Small intestine (tissue), 7 donors: ENCODE results near the gene TIPARP. TPM values are rescaled to one million over a fixed set of nuclear protein-coding genes. Genes with fewer than 3 reads are reported as not detected.

Experiments used
- DNase-seq, 2 donors: peaks; one replicate each; pipeline versions ENCODE4 v3.0.0 to v3.0.0-alpha.2; 2013
- FAIRE-seq: peaks from 2 replicates; lab custom pipeline; 2012; peaks lifted over from hg19 to GRCh38; lab: Jason Lieb, UNC
- H3K27ac ChIP-seq, 3 donors: one replicate each; pipeline ENCODE4 v1.5.1; 2013; ENCODE audit warnings: low read length in 2 of 3, mild to moderate bottlenecking in 2 of 3, control low read depth in 1 of 3, inconsistent platforms in 1 of 3, low read depth in 1 of 3, moderate library complexity in 1 of 3
- H3K27me3 ChIP-seq, 3 donors: one replicate each; pipeline ENCODE4 v1.6.1; 2013; ENCODE audit warnings: low read length in 3 of 3, inconsistent platforms in 1 of 3; ENCODE audit not compliant: control insufficient read depth in 3 of 3, insufficient read depth in 3 of 3
- H3K36me3 ChIP-seq, 3 donors: one replicate each; pipeline ENCODE4 v1.6.1; 2013; ENCODE audit warnings: low read length in 3 of 3, inconsistent platforms in 1 of 3, low read depth in 1 of 3, mild to moderate bottlenecking in 1 of 3, moderate library complexity in 1 of 3; ENCODE audit not compliant: control insufficient read depth in 3 of 3, insufficient read depth in 2 of 3
- H3K4me1 ChIP-seq, 3 donors: one replicate each; pipeline ENCODE4 v1.6.1; 2013; ENCODE audit warnings: low read length in 2 of 3, inconsistent platforms in 1 of 3, low read depth in 1 of 3, mild to moderate bottlenecking in 1 of 3, moderate library complexity in 1 of 3; ENCODE audit not compliant: control insufficient read depth in 3 of 3, insufficient read depth in 2 of 3
- H3K4me3 ChIP-seq, 3 donors: one replicate each; pipeline ENCODE4 v1.5.1; 2013; ENCODE audit warnings: low read length in 3 of 3, control low read depth in 1 of 3, inconsistent platforms in 1 of 3, low read depth in 1 of 3, mild to moderate bottlenecking in 1 of 3, moderate library complexity in 1 of 3
- H3K9me3 ChIP-seq, 2 donors: one replicate each; pipeline ENCODE4 v1.6.1; 2013; ENCODE audit warnings: low read depth in 1 of 2, low read length in 1 of 2; ENCODE audit not compliant: control insufficient read depth in 2 of 2, insufficient read depth in 1 of 2
- WGBS, 3 donors: extraction: QIAGEN DNeasy Blood & Tissue Kit; methylation state at CpG; one replicate each; pipeline ENCODE4 v1.1.7; 2013; 5-methylcytosine and 5-hydroxymethylcytosine counted together
- polyA plus RNA-seq, 4 donors: library from polyadenylated mRNA; stranded (reverse) in 3 of 4; unstranded in 1 of 4; fragments of 200-250 nt in 3 of 4; fragments of 120-200 nt in 1 of 4; gene quantifications; one replicate each; pipeline versions ENCODE4 v1.2.1 to v1.2.3, GENCODE V29; 2013
- donor health status: healthy with polysubstance abuse.
- donor health status: control.
- donor health status: control.
- donor health status: Bipolar disorder and iron deficiency.
- donor health status: healthy.

Gene TIPARP
- polyA plus RNA-seq, 4 donors, result 8.5 to 18.3 (median 15.7) TPM

DNA sequence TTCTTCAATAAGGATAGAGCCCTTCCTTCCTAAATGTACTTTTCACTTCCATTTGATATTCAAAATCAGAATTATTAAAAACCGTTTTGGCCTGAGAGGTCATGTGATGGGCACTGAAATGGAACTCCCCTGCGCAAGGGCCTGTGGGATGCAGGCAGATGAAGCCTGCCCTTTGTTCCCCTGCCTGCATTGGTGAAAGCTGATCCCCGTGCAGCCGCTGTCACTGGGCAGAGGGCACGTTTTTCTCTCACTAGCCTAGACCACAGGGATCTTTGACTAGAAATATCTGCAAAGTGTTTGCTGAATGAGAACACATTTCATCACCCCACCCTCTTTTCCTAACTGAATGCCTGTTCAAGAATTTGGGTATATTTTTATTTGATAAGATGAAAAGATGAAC is 74.9 kb downstream of the TIPARP start:
- Histone ChIP-seq H3K27me3 (peaks cover 0 to 2% (median 0%) of the 10 kb centered on the region in 3 donors), H3K36me3 (no peaks in the 10 kb centered on the region), H3K9me3 (peaks cover 0 to 3% of the 10 kb centered on the region in 2 donors), H3K4me3 (no peak overlapping the region), H3K27ac (no peak overlapping the region), H3K4me1 (peaks cover 0 to 9% (median 0%) of the 10 kb centered on the region in 3 donors)
- peak; percentile 17 to 59 for DNase-seq
- no peak for FAIRE-seq
- WGBS, 3 donors, result 21 to 58% (median 43%) methylated on average over 5 of the region's 5 CpGs

- H3K27ac ChIP-seq, result no peak overlapping the region
- no peaks in the 10 kb centered on the region for H3K36me3 ChIP-seq
- H3K27me3 ChIP-seq, result peaks cover 0 to 2% (median 0%) of the 10 kb centered on the region in 3 donors
- DNase-seq (no peak), FAIRE-seq (no peak)
- H3K4me1 ChIP-seq, result peaks cover 0 to 9% (median 0%) of the 10 kb centered on the region in 3 donors
- peaks cover 0 to 3% of the 10 kb centered on the region in 2 donors for H3K9me3 ChIP-seq
- WGBS, 3 donors, result 50 to 71% (median 62%) methylated on average over 3 of the region's 3 CpGs
- no peak overlapping the region for H3K4me3 ChIP-seq
Measured at GRCh38 chr3:156750191-156750873, 75.9 kb downstream of the TIPARP start.

DNA sequence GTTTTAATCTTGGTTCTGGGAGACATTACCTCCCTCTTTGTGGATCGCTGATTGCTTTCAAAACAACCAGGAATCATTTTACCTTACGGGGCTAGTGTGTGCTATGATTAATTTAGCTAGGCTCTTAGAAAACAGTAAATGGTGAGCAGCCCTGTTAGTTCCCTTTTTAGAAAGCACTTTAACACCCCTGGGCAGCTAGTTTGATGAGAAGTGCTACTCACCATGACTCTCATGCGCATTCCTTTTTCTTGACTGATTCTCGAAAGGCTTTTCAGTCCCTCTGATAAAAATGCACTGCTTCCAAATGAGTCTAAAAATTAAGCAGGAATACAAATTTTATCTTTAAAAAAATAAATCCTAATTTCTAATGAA is 76.5 kb downstream of the TIPARP start:
- 84 to 91% (median 84%) methylated on average over 4 of the region's 4 CpGs for WGBS, 3 donors
- peaks cover 0 to 3% of the 10 kb centered on the region in 2 donors for H3K9me3 ChIP-seq
- FAIRE-seq (no peak), DNase-seq (no peak)
- H3K4me1 ChIP-seq, result peaks cover 0 to 9% (median 0%) of the 10 kb centered on the region in 3 donors
- no peak overlapping the region for H3K27ac ChIP-seq
- no peak overlapping the region for H3K4me3 ChIP-seq
- no peaks in the 10 kb centered on the region for H3K36me3 ChIP-seq
- H3K27me3 ChIP-seq, result peaks cover 0 to 2% (median 0%) of the 10 kb centered on the region in 3 donors

GRCh38 chr3:156751461-156752025 is 77.2 kb downstream of the TIPARP start:
- Histone ChIP-seq H3K4me3 (no peak overlapping the region), H3K27me3 (peaks cover 0 to 2% (median 0%) of the 10 kb centered on the region in 3 donors), H3K36me3 (no peaks in the 10 kb centered on the region), H3K9me3 (peaks cover 0 to under 1% of the 10 kb centered on the region in 2 donors), H3K27ac (no peak overlapping the region), H3K4me1 (peaks cover 0 to 9% (median 0%) of the 10 kb centered on the region in 3 donors)
- 55 to 72% (median 72%) methylated on average over 15 of the region's 15 CpGs for WGBS, 3 donors
- no peak for FAIRE-seq
- DNase-seq, result no peak

Other genes starting within 250 kb of the TIPARP start
- gene SSR3, start 119.5 kb upstream of the TIPARP start, polyA plus RNA-seq, result 100 to 1,000 TPM in 2 of 4 donors, 10 to 100 TPM in 2; 31.3 to 143 (median 99.9) TPM
- gene LEKR1, start 151.8 kb downstream of the TIPARP start, polyA plus RNA-seq, result 1 to 10 TPM in 1 of 4 donors, under 1 TPM in 1, not detected in 2; 0.63 to 2.5 TPM